PFSK-1 (cell line): ENCODE data around the gene FSTL4.

ENCODE experiments used
- POLR2AphosphoS5 ChIP-seq: IDR thresholded peaks from 2 replicates; pipeline ENCODE4 v1.6.1; 2012; ENCODE audit warnings: low read depth, mild to moderate bottlenecking, control low read depth, low read length, moderate library complexity
- TAF1 ChIP-seq: IDR thresholded peaks from 2 replicates; pipeline ENCODE4 v1.6.1; 2012; ENCODE audit warnings: low read length, control low read depth, borderline replicate concordance; ENCODE audit not compliant: insufficient read depth

DNA sequence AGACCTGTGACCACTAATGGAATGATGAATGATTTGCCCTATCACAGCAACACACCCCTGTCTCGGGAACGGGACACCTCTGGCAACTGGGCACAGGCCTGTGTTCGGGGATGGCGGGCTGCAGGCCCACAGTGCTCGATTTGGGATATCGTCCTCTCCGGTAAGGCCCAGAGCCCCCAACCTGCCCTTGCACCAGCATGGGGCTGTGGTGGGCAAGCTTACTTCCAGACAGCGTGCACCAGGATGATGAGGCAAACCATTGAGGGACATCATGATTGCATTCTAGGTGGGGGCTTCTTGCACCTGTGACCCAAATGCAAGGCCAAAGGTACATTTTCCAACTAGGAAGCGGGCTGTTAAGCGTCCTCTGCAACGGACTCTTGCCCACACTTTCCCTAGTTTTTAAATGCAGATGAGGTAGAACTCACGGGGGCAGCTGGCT, 275.4 kb downstream of the FSTL4 start:
- no peak for TF ChIP-seq POLR2AphosphoS5
- no peak for TF ChIP-seq TAF1
